Putamen (tissue), 1 donor: ENCODE data around the gene ARSA.
"Not testable (repeated sequence)": the region's sequence is repeated elsewhere in the genome, so short reads cannot be mapped to it uniquely, and the experiment has no call there.

Experiments used
- DNase-seq: peaks from one replicate; pipeline ENCODE4 v3.0.0-alpha.2; 2016; ENCODE audit warnings: low spot score

ARSA gene

DNA sequence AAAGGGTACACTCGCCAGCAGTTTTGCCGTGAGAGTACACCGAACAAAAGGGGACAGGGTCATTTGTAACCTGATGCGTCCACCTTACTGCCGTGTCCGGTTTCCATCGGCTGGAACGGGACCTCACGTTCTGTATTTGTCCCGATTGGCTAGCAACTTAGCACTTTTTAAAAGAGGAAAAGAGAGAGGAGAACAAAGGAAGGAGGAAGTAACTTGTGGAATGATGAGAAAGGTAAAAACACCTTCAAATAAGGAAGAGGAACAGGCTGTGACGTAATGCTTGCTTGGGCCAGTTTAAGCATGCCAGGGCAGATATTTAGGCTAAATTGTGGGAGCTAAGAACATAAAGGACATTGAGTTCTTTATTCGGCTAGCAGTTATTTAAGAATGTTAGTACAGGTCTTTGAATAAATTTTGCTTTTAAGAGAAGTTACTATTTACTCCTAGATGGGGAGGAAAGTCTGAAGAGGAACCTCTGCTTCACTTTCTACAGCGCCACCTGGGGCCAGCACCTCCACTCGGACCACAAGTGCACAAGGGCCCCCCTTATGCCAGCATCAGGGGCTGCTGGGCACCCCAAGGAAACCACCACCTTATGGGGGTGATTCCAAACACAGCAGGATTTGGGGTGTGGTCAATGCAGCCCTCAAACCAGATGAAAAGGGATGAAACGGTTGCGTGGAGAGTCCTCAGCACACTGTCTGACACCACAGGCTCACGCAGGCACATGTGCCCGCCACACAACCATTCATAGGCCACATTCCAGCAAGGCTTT is 5.8 kb downstream of the ARSA start:
- DNase-seq: no peak

DNA sequence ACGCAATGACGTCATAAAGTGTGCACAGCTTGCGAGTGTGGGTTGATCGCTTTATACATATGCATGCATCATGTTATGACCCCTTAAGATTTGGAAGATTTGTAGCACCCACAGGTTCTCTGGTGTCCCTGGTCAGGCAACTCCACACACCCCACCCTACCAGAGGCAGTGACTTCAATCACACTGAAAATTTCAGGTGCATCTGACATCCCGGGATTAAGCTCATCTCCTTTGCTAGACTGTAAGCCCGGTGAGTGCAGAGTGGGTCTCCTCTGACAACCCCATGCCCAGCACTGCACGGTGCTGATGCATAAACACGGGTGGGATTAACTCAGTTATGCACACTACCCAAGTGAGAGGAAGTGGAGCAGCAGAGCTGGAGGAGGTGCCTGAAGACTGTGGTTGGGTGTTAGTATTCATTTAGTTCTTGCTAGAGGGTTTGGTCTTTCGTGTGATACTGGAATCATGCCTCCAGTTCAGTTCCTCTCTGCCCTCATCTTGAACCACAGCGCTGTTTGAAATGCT is 6.5 kb downstream of the ARSA start:
- no peak for DNase-seq

DNA sequence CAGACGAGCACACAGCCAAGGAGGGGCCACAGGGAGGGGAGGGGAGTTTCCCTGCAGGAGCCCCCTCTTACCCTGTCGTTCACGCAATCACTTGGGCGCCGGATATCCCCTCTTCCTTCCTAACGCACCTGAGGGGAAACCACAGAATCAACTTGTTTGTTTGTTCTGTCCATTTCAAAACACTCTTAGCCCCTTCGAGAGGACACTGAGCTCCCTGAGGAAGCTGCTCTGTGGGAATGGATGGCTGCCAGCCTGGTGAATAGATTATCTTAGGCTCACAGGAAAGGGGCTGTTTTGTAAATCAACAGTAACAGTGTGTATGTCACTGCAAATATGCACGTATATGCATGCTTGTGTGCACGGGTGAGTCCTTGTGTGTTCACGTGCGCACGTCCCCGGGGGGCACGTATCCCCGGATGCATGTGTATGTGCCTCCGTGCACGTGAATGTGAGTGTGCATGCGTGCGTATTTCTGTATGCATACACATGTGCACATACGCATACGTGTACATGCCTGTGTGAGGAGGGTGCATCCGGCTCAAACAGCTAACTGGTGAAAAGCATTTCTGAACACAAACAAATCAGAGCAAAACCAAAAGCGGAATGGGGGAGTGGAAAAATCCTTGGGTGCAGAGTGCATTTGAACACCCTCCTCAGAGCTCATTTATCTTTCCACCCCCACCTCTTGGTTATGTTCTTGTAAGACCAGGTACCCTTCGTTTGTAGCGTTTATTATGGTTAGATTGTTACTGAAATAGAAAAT is 7.2 kb downstream of the ARSA start:
- DNase-seq: peak; percentile 75

- DNase-seq: not testable (repeated sequence)
Measured at GRCh38 chr22:50614296-50614695, 13.7 kb downstream of the ARSA start.

DNA sequence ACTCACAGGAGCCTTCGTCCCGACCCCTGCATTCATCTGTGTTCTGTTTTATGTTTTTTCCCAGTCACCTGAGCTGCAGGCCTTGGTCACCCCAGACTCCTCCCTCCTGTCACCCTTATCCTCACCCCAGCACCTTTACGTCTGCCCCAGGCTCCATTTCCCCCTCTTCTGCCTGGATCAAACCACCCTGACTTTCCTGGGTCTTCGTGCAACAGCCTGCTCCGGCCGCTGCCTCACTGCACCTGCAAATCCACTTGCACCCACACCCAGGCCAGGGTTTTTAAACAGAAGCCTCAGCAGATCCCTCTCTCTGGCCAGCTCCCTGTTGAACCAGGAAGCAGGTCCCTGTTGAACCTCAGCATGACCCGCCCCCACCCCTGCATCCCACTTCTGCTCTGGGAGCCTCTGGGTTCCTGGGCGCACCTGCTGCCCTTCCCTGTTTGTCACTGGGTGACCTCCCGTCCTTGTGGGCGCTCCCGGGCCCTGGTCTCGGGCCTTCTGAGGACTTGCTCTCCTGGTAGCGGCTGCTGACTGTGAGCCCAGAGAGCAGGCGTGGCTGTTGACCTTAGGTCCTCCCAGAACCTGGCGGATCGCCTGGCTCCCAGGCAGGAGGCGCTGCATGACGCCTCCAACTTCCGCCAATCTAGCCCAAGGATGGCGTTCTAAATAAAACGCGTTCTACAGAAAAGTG is 14.5 kb downstream of the ARSA start:
- DNase-seq: no peak

DNA sequence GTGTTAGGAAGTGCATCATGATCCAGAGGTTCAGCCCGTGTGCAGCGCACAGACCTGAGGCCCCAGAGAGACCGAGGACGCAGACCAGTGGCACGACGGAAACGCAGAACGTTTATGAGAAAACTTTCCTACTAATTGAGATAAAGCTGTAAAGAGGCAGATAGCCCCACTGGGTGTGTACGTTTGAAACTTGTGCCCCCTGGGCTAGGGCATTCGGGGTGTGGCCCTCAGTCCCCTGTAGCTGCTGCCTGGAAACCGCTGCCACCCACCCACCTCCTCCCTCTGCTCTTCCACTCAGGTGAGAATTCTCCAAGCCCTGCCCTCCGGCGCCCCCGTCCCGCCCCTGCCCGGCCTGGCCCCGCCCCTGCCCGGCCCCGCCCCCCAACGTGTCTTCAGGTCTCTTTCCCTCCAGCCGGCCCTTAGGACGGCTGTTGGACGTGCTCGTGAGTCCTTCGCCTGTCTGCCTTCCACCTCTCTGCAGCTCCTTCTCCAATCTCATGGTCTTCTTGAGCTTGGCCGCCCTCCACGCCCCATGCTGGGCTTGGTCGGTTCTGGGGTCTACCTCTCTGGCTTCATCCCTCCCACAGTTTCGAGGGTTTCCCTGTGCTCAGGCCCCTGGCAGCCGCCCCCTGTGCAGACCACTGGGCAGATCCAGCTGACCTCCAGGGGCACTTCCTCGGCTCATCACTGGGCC is 15.3 kb downstream of the ARSA start:
- DNase-seq: no peak

DNA sequence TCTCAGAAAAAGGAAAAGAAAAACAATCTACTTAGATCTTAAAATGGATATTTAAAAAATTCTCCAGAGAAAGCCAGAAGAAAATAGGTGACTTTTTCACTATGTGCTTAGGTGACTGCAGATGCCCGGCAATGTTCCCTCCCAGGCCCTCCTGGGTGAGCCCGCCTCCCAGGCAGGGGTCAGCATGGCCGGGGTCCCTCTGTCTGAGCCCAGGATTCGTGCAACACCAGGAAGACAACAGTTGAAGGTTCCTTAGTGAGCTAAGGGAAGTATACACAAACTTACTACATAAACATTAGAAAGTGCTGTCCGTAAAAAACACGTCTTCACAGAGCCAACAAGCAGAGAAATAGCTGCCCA is 15.8 kb downstream of the ARSA start:
- DNase-seq: no peak

- DNase-seq: no peak
Measured at GRCh38 chr22:50611341-50612060, 16.5 kb downstream of the ARSA start.

DNA sequence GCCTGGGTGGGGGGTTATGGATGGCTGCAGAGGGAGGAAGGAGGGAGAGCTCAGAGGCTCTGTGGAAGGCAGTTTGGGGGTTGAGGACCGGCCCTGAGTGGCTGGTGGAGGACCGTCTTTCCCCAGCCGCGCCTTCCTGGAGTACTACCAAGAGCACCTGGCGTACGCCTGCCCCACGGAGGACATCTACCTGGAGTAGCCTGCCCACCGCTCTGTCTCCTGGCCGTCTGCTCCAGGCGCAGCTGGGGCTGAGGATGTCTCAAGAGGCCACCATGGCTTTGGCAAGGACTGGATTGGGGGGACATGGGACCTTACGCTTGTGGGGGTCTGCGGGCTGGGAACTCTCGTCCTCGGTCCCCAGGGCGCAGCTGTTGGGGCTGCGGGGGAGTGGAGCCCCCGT is 17.4 kb downstream of the ARSA start:
- no peak for DNase-seq

DNA sequence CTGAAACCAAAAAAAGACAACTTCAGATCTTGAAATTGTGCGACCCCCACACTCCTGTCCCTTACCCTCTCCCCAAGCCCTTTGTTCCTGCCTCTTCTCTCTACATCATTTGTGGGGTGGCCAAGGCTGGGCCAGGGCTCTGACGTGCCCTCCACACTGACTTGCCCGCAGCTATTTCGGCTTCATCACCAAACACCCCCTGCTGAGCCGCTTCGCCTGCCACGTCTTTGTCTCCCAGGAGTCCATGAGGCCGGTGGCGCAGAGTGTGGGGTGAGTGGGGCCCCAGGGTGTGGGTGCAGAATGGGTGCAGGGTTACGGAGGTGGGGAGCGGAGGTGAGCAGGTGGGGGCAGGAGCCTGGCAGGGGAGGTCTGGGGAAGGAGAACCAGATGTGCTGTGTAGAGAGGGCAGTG is 17.9 kb downstream of the ARSA start:
- DNase-seq: no peak

GRCh38 chr22:50609599-50609998 is 18.4 kb downstream of the ARSA start:
- DNase-seq: no peak

DNA sequence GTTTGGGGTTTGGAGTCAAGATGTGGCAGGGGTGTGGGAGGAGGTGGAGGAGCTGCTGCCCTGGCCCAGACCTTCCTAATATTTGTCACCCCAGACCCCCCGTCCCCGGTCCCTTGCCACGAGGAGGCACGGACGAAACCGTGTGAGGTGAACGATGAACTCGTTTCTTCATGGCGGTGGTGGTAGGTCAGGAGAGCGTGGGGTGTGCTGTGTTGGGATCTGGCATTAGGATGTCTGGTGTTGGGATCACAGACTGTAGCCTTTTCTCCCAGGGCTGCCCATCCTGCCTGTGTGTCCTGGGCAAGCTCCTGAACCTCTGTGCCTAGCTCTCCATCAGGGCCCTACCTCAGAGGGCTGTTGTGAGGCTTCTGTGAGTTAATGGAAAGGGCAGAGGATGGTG is 19.0 kb downstream of the ARSA start:
- DNase-seq: no peak

DNA sequence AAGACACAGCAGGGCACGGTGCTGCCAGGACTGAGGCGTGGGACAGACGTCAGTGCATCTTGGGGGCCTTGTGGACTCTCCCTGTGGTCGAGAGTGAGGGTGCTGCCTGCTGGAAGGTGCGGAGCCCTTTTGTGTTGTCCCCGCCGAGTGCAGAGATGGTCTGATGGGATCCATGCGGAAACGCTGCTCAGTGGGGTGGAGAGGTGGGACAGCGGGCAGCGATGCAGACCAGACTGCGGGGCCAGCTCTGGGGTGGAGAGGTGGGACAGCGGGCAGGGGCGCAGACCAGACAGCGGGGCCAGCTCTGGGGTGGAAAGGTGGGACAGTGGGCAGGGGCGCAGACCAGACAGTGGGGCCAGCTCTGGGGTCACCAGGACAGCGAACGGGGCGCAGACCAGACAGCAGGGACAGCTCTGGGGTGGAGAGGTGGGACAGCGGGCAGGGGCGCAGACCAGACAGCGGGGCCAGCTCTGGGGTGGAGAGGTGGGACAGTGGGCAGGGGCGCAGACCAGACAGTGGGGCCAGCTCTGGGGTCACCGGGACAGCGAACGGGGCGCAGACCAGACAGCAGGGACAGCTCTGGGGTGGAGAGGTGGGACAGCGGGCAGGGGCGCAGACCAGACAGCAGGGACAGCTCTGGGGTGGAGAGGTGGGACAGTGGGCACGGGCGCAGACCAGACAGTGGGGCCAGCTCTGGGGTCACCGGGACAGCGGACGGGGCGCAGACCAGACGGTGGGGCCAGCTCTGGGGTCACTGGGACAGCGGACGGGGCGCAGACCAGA is 19.7 kb downstream of the ARSA start:
- not testable (repeated sequence) for DNase-seq

DNA sequence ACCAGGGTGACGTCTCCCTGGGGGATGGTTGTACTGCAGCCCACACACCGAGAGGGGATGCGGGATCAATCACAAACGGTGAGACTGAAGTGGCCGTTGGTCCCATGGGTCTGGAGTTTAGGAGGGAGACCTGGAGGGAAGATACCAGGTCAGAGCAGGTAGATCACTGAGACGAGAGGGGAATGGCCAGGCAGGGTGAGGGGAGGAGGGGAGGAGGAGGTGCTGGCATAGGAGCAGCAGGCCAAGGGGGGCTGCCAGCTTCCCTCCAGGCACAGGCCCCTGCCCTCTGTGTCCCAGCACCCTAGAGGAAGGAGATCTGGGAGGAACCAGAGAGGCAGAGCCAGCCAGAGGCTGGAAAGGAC is 20.3 kb downstream of the ARSA start:
- no peak for DNase-seq

- no peak for DNase-seq
Measured at GRCh38 chr22:50606946-50607658, 20.9 kb downstream of the ARSA start.

DNA sequence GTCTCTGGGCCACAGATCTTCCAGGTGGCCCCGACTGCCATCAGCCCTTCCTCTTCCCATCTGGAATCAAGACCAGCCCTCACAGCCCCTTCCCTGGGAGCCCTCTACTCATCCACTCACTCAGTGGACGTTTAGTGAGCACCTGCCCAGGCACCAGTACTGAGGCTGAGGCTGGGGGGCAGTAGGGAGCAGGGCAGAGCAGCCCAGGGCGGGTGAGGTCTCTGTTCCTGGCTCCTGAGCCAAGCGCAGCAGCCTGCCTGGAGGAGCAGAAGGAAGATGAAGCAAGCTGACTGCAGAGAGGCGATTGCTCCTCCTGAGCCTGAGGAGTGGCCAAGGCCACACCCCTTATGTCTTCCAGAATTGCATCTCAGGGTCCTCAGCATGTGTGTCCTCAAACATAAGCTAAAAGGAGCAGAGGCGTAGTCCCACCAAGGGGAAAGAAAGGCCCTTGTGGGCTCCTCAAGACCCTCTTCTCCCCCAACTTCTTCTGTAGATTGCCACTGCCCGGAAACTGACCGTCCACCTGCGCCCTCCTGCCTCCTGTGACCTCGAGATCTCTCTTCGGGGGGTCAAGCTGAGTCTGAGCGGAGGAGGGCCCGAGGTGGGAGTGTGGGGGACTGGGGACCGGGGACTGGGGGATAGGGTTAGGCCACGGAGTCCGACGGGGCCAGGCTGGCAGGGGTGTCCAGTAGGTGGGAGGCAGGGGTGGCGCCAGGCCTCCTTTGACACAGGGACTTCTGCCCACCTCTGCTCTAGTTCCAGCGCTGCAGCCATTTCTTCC is 21.6 kb downstream of the ARSA start:
- DNase-seq: no peak

DNA sequence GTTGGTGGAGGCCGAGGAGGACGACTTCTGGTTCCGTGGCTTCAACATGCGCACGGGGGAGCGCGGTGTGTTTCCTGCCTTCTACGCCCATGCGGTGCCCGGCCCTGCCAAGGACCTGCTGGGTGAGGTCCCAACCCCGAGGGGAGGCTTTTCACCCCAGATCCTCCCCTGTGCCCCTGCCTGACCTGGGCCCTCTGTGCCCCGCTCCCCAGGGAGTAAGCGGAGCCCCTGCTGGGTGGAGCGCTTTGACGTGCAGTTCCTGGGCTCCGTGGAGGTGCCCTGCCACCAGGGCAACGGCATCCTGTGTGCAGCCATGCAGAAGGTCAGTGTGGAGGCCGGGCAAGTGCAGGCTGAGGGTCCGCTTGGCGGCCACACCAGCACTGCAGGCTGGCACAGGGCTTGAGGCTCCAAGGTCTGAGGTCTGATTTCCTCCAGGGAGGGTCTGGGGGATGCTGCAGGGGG is 22.3 kb downstream of the ARSA start:
- DNase-seq: no peak

DNA sequence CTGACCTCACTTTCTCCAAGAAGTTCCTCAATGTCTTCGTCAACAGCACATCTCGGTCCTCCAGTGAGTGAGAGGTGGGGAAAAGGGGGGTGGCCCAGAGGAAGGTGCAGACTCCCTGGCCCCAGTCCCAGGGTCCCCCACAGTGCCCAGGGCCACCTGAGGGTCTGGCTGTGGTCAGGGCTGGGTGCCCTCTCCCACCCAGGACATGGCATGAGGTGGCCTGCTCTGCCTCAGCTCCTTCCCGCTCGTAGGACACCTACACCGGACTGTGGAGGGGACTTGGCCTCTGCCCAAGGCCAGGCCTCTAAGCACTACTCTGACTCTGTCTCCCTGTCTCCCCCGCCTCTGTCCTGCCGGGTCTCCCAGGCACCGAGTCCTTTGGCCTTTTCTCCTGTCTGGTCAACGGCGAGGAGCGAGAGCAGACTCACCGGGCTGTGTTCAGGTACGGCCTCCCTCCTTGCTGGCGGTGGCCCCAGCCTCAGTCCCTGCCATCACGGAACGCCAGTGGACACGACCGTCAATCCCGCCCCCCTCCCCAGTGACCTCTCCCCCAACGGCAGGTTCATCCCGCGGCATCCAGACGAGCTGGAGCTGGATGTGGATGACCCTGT is 22.8 kb downstream of the ARSA start:
- no peak for DNase-seq
